Mammary epithelial cell (primary cell): ENCODE results near the gene LRIG1.

ENCODE experiments used
- EZH2 ChIP-seq: IDR thresholded peaks from 2 replicates; pipeline ENCODE4 v1.6.1; 2012; ENCODE audit warnings: low read length, inconsistent platforms, borderline replicate concordance
- TF ChIP-seq, protein P1 (sequence below), 2 donors: IDR thresholded peaks in 1 of 2; conservative IDR thresholded peaks in 1 of 2; 2 replicates each; pipeline ENCODE4 v1.5.1; 2011 to 2012; ENCODE audit warnings: inconsistent platforms in 2 of 2, low read length in 2 of 2, mild to moderate bottlenecking in 2 of 2, control low read depth in 1 of 2, low read depth in 1 of 2; ENCODE audit not compliant: insufficient read depth in 1 of 2; ENCODE audit errors: extremely low read depth in 1 of 2

DNA sequence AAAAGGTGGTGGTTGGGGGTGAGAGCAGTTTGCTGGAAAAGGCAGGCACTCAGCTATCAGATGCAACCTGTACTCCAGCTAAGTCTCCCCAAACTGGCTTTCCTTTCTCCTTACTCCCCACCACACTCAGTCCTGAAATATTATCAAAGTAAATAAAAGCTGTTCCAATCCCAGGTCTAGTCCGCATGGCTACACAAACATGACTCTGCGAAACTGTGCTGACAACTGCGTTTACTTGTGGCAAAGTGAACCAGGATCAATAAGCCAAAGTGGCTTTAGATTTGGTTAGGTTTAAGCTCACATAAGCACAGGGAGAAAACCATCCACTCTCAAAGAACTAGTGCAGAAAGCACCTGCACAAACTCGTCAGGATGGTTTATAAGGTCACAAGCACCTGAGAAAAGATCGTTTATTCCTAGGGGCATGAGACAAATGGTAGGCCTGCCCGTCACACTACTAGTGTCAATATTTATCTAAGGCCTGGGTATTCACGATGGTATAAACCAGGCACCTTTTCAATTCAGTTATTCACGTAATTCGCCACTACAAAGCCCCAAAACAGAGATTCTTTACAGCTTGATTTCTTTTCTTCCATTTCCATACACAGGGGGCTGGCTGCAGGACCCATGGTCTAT is 25.3 kb downstream of the LRIG1 start:
- TF ChIP-seq, protein P1, sequence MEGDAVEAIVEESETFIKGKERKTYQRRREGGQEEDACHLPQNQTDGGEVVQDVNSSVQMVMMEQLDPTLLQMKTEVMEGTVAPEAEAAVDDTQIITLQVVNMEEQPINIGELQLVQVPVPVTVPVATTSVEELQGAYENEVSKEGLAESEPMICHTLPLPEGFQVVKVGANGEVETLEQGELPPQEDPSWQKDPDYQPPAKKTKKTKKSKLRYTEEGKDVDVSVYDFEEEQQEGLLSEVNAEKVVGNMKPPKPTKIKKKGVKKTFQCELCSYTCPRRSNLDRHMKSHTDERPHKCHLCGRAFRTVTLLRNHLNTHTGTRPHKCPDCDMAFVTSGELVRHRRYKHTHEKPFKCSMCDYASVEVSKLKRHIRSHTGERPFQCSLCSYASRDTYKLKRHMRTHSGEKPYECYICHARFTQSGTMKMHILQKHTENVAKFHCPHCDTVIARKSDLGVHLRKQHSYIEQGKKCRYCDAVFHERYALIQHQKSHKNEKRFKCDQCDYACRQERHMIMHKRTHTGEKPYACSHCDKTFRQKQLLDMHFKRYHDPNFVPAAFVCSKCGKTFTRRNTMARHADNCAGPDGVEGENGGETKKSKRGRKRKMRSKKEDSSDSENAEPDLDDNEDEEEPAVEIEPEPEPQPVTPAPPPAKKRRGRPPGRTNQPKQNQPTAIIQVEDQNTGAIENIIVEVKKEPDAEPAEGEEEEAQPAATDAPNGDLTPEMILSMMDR (conservative IDR thresholded peaks at IDR 0.05 in 1 of 2, IDR thresholded peaks at IDR 0.05 in 1 of 2; ENCODE audit: extremely low read depth in 1 of 2, insufficient read depth in 1 of 2, low read depth in 1 of 2, low read length in 2 of 2), result no peak
- no peak for TF ChIP-seq EZH2
